ENCODE measurements around the gene ABCB9.

DNA sequence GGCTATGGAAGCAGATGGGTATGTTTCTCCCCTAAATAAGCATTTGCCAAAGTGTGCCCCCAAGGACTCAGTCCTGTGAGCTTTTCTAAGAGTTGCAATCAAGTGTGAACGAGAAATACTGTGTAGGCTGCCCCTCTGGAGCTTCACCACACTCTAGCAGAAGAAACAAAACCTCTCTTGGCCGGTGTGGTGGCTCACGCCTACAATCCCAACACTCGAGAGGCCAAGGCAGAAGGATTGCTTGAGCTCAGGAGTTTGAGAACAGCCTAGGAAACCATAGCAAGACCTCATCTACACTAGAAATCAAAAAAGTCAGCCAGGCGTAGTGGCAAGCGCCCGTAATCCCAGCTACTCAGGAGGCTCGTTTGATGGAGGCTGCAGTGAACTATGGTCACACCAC, 80.1 kb downstream of the ABCB9 start:
- TF ChIP-seq, protein P1, sequence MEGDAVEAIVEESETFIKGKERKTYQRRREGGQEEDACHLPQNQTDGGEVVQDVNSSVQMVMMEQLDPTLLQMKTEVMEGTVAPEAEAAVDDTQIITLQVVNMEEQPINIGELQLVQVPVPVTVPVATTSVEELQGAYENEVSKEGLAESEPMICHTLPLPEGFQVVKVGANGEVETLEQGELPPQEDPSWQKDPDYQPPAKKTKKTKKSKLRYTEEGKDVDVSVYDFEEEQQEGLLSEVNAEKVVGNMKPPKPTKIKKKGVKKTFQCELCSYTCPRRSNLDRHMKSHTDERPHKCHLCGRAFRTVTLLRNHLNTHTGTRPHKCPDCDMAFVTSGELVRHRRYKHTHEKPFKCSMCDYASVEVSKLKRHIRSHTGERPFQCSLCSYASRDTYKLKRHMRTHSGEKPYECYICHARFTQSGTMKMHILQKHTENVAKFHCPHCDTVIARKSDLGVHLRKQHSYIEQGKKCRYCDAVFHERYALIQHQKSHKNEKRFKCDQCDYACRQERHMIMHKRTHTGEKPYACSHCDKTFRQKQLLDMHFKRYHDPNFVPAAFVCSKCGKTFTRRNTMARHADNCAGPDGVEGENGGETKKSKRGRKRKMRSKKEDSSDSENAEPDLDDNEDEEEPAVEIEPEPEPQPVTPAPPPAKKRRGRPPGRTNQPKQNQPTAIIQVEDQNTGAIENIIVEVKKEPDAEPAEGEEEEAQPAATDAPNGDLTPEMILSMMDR (IDR thresholded peaks at IDR 0.05): no peak
- peak in 1 of 2 donors; percentile 32 for TF ChIP-seq POLR2A (IDR thresholded peaks at IDR 0.05)
